Mucosa of descending colon (tissue), 3 donors: ENCODE results near the gene QARS1. TPM values are rescaled to one million over a fixed set of nuclear protein-coding genes. Genes with fewer than 3 reads are reported as not detected.

Experiments used
- ATAC-seq: fragments of 200-7000 bp; cut with Tn5 transposase; one replicate; pipeline ENCODE4 v1.9.1; 2020; ENCODE audit warnings: mild to moderate bottlenecking, moderate library complexity
- DNase-seq, 3 donors: peaks; one replicate each; pipeline ENCODE4 v3.0.0-alpha.2; 2020
- H3K36me3 ChIP-seq: fragments of 200-600 bp; one replicate; pipeline ENCODE4 v1.8.0; 2021; ENCODE audit warnings: low read depth, mild to moderate bottlenecking
- H3K4me1 ChIP-seq: fragments of 200-600 bp; one replicate; pipeline ENCODE4 v1.8.0; 2021; ENCODE audit warnings: low read depth, mild to moderate bottlenecking
- H3K4me3 ChIP-seq: fragments of 200-600 bp; one replicate; pipeline ENCODE4 v1.8.0; 2021; ENCODE audit warnings: mild to moderate bottlenecking
- H3K9me3 ChIP-seq: fragments of 200-600 bp; one replicate; pipeline ENCODE4 v1.8.0; 2021; ENCODE audit warnings: mild to moderate bottlenecking
- intact Hi-C, 2 donors: fragments of 100-400 bp; cut with DNase I in 1 of 2; cut with micrococcal nuclease in 1 of 2; formaldehyde crosslinking; loops; one replicate each; pipeline versions ENCODE4 v1.11.0 to v1.11.1; 2022; cut with DNase I, micrococcal nuclease
- total RNA-seq, 3 donors: library from RNA; stranded (reverse); fragmentation: NEBNext Ultra II Directional in 2 of 3; extraction: Animal tissue kit (Norgen Biotek cat#: 25700) in 2 of 3; gene quantifications; one replicate each; pipeline versions ENCODE4 v1.2.1 to v1.2.4, GENCODE V29; 2021 to 2023
- TF ChIP-seq, protein P1 (sequence below): fragments of 200-600 bp; IDR thresholded peaks from one replicate; pipeline ENCODE4 v1.8.0; 2022; ENCODE audit warnings: antibody characterized with exemption, mild to moderate bottlenecking
- donor health status: DM: no; HTN: no; CAD: no; lungs with moderate emphysema.
- donor health status: DM: no; HTN: no; CAD: no.
- donor health status: DM: no; HTN: yes; CAD: no.

QARS1 gene
- total RNA-seq, 3 donors from 2014 or later = 235 to 415 (median 373) TPM

DNA sequence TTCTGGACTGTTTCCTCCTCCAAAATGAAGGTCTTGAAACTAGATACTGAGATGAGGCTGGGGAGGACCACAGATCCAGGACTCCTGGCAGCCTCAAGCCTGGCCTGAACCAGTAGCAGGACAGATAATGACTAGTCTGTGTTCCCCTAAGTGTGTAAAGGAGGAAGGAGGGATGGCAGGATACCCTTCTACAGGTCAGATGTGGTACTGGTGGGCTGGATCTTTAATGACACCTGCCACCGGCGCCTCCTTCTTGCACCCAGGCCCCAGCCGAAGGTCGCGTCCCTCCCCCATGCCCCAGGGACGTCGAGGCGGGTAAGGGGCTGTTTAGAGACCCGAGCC lies 15.5 kb upstream of the QARS1 start:
- Histone ChIP-seq H3K9me3 (no peaks in the 10 kb centered on the region), H3K36me3 (peaks cover 17% of the 10 kb centered on the region), H3K4me3 (peak overlapping the region; percentile 96), H3K4me1 (peaks cover 20% of the 10 kb centered on the region)
- TF ChIP-seq, protein P1, sequence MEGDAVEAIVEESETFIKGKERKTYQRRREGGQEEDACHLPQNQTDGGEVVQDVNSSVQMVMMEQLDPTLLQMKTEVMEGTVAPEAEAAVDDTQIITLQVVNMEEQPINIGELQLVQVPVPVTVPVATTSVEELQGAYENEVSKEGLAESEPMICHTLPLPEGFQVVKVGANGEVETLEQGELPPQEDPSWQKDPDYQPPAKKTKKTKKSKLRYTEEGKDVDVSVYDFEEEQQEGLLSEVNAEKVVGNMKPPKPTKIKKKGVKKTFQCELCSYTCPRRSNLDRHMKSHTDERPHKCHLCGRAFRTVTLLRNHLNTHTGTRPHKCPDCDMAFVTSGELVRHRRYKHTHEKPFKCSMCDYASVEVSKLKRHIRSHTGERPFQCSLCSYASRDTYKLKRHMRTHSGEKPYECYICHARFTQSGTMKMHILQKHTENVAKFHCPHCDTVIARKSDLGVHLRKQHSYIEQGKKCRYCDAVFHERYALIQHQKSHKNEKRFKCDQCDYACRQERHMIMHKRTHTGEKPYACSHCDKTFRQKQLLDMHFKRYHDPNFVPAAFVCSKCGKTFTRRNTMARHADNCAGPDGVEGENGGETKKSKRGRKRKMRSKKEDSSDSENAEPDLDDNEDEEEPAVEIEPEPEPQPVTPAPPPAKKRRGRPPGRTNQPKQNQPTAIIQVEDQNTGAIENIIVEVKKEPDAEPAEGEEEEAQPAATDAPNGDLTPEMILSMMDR = no peak
- intact Hi-C loops = no loop called here
- ATAC-seq (peak; percentile 4), DNase-seq (no peak)

DNA sequence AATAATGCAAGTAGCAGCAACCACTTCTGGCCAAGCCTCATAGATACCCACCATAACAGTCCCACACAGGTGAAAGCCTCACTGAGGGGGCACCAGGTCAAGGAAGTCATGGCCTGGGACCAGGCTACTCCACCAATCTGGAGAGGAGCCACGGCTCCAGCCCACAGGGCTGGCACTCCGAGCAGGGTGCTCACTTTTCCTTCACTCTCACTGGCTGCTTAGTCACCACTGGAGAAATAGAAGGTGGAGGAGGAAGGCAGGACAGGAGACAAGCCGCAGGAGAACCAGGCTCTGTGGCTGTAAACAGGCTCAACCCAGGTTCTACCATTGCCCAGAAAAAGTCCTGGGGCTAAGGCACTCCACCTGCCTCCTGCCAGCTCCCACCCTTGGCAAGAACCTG lies 14.9 kb upstream of the QARS1 start:
- TF ChIP-seq, protein P1 = no peak
- H3K9me3 ChIP-seq = no peaks in the 10 kb centered on the region
- H3K36me3 ChIP-seq = peaks cover 17% of the 10 kb centered on the region
- no peak overlapping the region for H3K4me3 ChIP-seq
- intact Hi-C loops = no loop called here
- peaks cover 20% of the 10 kb centered on the region for H3K4me1 ChIP-seq
- DNase-seq (no peak), ATAC-seq (no peak)

DNA sequence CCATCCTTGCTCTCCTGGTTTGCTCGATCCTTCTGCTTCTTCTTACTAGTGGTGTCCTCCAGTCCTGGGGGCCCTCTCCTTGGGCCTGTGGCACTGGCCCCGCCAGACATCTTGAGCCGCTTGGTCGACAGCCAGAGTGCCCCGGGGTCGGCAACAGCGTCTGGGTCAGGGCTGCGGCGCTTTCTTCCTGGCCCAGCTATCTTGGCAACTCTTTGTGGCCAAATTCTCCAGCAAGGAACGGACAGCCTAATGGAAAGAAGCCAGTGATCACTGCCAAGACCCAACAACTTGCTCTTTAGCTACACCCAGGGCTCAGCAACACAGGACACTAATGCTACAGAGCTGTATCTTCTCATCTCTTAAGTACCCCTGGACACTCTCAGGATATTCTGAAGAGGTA lies 14.5 kb upstream of the QARS1 start:
- Histone ChIP-seq H3K9me3 (no peaks in the 10 kb centered on the region), H3K4me3 (no peak overlapping the region), H3K4me1 (peaks cover 20% of the 10 kb centered on the region), H3K36me3 (peaks cover 17% of the 10 kb centered on the region)
- DNase-seq (no peak), ATAC-seq (no peak)
- intact Hi-C loops = no loop called here
- TF ChIP-seq, protein P1 = no peak

DNA sequence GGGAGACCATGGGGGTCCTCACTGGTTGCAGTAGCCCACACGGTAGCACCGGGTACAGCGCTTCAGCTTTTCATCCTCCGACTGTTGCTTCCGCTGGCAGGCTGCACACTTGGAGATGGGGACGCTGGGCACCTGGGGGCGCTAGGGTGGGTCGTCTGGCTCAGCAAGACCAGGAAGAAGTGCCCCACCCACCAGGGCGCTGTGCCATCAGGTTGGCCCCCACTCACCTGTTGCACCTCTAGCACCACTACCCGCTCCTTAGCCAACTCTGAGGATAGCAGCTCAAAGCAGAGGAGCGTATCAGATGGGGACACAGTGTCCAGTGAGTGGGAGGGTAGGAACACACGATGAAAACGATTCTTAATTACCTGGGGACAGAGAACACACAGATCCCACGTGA lies 7.7 kb upstream of the QARS1 start:
- Histone ChIP-seq H3K9me3 (no peaks in the 10 kb centered on the region), H3K4me1 (no peaks in the 10 kb centered on the region), H3K4me3 (no peak overlapping the region), H3K36me3 (peaks cover 38% of the 10 kb centered on the region)
- no peak for ATAC-seq
- no peak for DNase-seq
- intact Hi-C loops = no loop called here
- TF ChIP-seq, protein P1 = no peak

DNA sequence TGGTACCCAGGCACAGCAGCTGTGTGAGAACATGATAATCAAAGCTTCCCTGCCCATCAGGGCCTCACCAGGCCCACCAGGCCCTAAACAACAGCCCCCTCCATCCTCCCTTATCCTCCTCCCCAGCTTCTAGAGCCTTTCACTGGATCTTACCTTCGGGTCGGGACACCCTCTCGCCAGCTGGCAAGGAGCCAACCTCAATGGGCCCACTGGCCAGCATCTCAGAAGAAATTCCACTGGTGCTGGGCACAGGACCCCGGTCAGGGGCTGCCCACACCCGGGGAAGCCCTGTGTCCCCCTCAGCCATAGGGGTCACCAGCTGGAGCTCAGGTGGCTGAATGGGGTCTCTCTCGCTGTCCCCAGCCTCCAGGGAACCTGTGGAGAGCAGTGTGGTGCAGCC lies 6.8 kb upstream of the QARS1 start:
- DNase-seq (no peak), ATAC-seq (no peak)
- peaks cover 31% of the 10 kb centered on the region for H3K36me3 ChIP-seq
- TF ChIP-seq, protein P1 = no peak
- H3K9me3 ChIP-seq = no peaks in the 10 kb centered on the region
- intact Hi-C loops = no loop called here
- no peak overlapping the region for H3K4me3 ChIP-seq
- H3K4me1 ChIP-seq = no peaks in the 10 kb centered on the region

DNA sequence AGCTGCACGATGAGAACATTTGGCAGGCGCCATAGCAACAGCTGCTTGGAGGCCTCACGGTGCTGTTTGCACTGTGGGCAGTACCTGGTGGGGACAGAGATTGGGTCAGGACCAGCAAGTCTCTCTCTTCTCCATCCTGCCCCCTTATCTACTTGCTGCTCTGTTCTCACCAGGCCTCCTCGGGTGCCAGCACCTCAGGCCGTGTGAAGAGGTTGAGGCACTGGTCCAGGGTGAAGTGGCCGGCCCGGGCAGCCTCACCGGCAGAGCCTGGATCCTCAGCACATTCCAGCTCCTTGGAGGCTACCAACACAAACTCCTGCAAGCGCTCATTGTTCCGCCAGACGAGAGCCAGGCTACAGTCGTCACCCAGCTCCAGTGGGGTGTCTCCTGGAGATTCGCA lies 6.2 kb upstream of the QARS1 start:
- TF ChIP-seq, protein P1 = no peak
- ATAC-seq (no peak), DNase-seq (no peak)
- Histone ChIP-seq H3K4me1 (peaks cover under 1% of the 10 kb centered on the region), H3K9me3 (no peaks in the 10 kb centered on the region), H3K36me3 (peaks cover 25% of the 10 kb centered on the region), H3K4me3 (no peak overlapping the region)
- intact Hi-C loops = no loop called here
